GM12873 (cell line): Measurements from ENCODE around the gene CHST11.

Experiments used
- TF ChIP-seq, protein P1 (sequence below): IDR thresholded peaks from 2 replicates; pipeline ENCODE4 v1.5.1; 2012; ENCODE audit warnings: low read depth, mild to moderate bottlenecking, moderate library complexity, low read length, control low read depth; ENCODE audit not compliant: insufficient read depth; ENCODE audit errors: missing control alignments

The CHST11 gene

DNA sequence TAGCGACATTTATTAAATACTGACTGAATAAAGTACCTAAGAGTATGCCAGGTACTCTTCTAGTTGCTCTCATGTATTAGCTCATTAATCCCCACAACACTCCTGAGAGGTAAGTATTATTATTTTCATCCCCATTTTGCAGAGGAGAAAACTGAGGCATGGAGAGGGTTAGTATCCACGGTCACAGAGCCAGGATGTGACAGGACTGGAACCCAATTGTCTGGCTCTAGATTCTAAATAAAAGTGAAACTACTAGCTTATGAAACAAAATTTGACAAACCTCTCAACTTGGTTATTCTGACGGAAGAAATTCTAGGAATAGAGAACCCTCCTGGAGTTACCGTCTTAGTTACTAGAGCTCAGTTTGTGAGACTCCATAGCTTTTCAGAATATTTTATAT is 112.2 kb downstream of the CHST11 start:
- TF ChIP-seq, protein P1, sequence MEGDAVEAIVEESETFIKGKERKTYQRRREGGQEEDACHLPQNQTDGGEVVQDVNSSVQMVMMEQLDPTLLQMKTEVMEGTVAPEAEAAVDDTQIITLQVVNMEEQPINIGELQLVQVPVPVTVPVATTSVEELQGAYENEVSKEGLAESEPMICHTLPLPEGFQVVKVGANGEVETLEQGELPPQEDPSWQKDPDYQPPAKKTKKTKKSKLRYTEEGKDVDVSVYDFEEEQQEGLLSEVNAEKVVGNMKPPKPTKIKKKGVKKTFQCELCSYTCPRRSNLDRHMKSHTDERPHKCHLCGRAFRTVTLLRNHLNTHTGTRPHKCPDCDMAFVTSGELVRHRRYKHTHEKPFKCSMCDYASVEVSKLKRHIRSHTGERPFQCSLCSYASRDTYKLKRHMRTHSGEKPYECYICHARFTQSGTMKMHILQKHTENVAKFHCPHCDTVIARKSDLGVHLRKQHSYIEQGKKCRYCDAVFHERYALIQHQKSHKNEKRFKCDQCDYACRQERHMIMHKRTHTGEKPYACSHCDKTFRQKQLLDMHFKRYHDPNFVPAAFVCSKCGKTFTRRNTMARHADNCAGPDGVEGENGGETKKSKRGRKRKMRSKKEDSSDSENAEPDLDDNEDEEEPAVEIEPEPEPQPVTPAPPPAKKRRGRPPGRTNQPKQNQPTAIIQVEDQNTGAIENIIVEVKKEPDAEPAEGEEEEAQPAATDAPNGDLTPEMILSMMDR, result no peak

DNA sequence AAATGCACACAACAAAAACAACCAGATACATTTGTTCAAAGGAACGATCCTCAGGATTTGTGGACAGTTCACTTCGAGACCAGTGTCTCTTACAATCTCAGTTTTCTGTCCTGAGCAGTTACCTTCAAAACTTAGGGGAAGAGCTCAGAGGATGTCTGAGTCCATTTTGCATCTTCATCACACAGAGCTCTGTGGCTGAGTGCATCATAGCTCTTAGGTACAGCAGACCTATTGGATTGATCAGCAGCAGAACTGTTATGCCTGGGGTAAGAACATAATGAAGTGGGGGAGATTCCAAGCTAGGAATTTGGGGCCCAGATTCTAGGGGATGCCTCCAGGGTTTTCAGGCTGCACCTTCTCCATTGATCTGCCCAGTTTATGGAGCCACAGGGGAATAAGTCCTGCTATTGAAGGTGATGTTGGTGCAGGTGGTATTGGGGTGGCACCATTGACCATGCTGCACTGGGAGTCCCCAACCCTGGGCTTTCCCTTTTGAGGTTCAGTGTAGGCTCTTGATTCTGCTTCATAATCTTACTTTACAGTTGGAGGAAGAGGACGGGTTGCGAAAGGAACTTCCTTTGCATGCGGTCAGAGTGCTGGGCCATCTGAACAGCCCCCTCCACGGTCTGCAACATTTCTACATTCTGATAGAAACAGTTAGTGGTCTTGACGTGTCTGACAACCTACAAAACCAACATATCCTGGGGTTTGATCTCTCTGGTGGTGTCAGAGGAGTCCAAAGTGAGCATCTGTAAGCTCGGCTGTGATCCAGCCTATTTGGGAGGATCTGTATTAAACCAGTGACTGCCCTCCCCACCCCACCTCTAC is 112.8 kb downstream of the CHST11 start:
- TF ChIP-seq, protein P1, result no peak

DNA sequence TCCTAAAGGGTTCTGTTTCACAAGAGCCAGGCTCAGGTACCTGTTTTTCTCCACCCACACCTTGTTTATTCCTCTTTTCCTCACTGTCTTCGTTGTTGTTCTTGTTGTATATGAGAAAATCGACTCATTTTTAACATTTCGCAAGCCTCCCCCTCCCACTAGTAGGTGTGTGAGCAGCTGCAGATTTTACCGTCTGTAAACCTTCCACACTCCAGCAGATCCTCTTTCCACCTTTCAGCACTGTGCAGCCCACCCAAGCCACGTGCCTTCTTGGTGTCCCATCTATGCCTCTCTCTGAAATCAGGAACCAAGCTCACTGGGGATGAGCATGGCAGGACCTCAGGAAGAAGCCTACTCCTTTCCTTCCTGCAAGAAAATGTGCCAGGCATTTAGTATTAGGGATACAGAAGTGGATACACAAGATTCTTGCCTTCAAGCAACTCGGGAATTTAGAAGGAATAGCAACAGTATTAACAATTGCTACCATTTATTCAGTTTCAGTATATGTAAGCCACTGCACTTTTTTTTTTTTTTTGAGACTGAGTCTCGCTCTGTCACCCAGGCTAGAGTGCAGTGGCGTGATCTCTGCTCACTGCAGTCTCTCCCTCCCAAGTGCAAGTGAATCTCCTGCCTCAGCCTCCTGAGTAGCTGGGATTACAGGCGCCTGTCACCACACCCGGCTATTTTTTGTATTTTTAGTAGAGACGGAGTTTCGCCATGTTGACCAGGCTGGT is 113.6 kb downstream of the CHST11 start:
- TF ChIP-seq, protein P1, result no peak

DNA sequence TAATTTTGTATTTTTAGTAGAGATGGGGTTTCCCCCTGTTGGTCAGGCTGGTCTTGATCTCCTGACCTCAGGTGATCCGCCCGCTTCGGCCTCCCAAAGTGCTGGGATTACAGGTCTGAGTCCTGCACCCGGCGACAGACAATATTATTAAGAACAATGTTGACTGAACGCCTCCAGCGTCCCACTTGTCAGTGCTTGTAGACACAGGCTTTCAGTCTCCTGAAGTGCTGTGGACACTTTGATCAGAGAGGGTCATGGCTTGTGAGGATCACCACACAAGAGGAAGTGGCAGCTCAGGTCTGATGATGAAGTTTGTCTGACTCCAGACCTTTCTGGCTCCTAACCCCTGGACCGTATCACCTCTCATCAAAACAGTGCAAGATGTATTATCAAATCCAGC is 114.6 kb downstream of the CHST11 start:
- TF ChIP-seq, protein P1, result no peak

DNA sequence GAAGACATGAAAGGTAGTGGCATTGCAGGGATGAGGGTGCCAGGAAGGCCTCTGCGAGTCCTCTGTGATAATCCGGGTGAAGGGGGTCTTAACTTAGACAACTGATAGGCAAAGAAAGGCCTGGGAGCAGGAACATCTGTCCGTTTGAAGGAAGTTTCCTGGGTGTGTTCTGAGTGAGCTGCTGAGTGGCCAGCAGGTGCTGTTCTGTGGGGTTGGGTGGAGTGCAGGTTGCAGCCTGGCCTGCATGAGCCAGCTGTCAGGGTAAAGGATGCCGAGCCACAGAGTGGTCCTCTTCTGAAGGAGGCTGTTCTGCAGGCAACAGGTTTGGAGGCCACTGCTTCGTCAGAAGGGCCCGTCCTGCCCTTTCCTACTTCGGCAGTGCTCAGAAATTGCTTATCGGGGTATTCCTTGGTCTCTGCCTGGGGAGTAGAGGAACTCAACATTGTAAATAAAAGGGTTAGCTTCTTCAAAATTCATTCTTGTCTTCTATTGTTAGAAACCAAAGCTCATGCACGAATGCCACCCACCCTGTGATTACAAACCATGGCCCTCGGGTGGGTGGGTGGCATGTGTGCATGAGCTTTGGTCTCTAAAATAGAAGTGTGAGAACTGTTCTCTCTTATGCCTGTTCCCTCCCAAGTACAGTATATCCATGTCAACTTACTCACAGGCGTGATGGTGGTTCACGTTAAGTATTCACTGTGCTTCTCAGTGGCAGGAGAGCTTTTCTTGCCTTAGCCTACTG is 118.9 kb downstream of the CHST11 start:
- TF ChIP-seq, protein P1, result no peak

DNA sequence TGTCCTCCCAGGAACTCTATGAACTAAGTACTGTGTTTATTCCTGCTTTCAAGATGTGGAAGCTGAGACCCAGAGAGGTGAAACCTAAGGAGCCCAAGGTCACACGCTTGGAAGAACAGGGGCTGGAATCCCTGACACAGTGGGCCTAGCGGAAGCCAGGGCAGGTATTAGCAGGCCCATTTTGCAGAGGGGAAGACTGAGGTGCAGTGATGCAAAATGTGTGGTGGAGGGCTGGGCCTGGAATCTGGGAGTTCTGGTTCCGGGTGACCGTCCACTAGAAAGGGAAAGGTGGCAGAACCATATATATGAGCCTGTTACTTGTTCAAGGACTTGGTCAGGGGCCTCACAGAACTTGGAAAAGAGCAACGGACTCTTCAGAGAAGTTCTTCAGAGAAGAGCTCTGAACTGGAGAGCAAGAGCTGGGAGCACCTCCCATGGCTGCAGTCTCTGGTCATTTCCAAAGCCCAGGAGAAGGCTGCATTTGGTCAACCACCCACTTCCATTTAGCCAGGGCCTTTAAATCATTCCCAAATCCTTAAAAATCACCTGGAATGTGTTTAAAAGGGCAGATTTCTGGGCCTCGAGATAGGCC is 119.5 kb downstream of the CHST11 start:
- TF ChIP-seq, protein P1, result no peak
